Stomach (tissue), 4 donors: Measurements from ENCODE around the gene SLC35F3.

Experiments
- EP300 ChIP-seq: sonication (generic); formaldehyde crosslinking; IDR thresholded peaks from one replicate; pipeline ENCODE4 v1.6.1; 2017; ENCODE audit warnings: antibody characterized with exemption
- POLR2A ChIP-seq, 4 donors: fragments of 450-650 bp; IDR thresholded peaks; one replicate each; pipeline ENCODE4 v1.6.1; 2016; ENCODE audit warnings: antibody characterized with exemption in 4 of 4, control low read depth in 2 of 4, mild to moderate bottlenecking in 1 of 4, moderate library complexity in 1 of 4

GRCh38 chr1:234229581-234230387 lies 325.3 kb downstream of the SLC35F3 start:
- no peak for TF ChIP-seq EP300
- TF ChIP-seq POLR2A (IDR thresholded peaks at IDR 0.05): no peak
